ENCODE measurements around the gene CACNA2D3. TPM values are rescaled to one million over a fixed set of nuclear protein-coding genes. Genes with fewer than 3 reads are reported as not detected.

CACNA2D3 gene
- total RNA-seq, 1 donor from 2014 or later = 21.2 TPM

DNA sequence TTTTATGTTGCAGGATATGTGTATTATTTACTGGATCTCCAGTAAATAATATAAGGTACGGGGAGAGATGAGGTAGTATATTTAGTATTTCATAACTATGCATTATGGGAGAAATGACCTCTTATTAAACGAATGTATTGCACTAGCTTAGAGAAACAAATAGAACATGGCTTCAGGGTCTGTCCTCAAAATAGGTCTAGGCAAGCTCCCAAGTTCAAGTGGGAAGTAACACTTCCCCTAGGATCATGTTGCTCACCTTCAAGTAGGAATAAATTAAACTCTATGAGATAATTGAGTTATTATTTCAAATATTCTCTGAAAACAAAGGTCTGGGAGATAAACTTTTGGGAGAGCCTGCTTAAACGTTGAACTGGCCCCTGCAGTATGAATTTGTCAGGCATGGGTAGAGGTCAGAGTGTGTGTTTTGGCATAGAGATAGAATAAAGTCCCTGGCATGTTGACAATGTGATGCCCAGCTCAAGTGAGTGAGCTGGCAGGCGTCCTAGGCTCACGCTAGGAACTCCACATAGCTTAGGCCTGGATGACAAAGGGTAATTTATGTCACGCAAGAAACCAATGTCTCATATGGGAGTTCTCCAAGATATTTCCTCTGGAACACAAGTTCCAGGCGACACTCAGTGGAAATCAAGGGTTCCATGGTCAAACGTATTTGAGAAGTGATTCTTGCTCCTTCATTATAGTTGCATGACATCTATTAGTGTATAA lies 236.8 kb downstream of the CACNA2D3 start:
- intact Hi-C loops (cut with micrococcal nuclease) = no loop called here
- DNase-seq = peak; percentile 75
- H3K4me1 ChIP-seq = peaks cover 72% of the 10 kb centered on the region
- no peaks in the 10 kb centered on the region for H3K36me3 ChIP-seq
- no peak overlapping the region for H3K4me3 ChIP-seq
- H3K9me3 ChIP-seq (replicated peaks) = no peaks in the 10 kb centered on the region
- H3K27me3 ChIP-seq (ENCODE audit: low read depth) = no peaks in the 10 kb centered on the region
- H3K27ac ChIP-seq (replicated peaks) = peak overlapping the region; percentile 77
- TF ChIP-seq, protein P1, sequence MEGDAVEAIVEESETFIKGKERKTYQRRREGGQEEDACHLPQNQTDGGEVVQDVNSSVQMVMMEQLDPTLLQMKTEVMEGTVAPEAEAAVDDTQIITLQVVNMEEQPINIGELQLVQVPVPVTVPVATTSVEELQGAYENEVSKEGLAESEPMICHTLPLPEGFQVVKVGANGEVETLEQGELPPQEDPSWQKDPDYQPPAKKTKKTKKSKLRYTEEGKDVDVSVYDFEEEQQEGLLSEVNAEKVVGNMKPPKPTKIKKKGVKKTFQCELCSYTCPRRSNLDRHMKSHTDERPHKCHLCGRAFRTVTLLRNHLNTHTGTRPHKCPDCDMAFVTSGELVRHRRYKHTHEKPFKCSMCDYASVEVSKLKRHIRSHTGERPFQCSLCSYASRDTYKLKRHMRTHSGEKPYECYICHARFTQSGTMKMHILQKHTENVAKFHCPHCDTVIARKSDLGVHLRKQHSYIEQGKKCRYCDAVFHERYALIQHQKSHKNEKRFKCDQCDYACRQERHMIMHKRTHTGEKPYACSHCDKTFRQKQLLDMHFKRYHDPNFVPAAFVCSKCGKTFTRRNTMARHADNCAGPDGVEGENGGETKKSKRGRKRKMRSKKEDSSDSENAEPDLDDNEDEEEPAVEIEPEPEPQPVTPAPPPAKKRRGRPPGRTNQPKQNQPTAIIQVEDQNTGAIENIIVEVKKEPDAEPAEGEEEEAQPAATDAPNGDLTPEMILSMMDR (IDR thresholded peaks at IDR 0.05; ENCODE audit: borderline replicate concordance) = peak; percentile 8

DNA sequence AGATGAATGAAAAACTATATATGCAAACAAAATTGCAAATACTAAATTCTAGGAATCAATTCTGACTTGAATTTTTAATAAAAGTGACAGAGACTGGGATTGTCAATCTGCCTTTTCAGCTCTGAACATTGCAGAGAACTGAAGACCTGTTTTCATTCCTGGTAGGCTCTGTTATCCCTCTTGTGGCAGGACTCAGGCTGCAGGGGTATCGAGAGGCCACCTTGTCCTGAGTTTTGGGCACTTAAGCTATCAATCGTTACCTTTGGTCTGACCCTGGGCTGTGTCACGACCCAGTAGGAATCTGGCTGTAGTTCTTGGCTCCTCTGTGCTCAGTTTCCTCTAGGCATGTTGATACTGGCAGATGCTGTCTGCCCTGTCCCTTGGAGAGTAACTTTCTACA lies 238.0 kb downstream of the CACNA2D3 start:
- Histone ChIP-seq H3K4me3 (no peak overlapping the region), H3K9me3 (replicated peaks) (no peaks in the 10 kb centered on the region), H3K36me3 (no peaks in the 10 kb centered on the region), H3K27ac (replicated peaks) (peak overlapping the region; percentile 77), H3K4me1 (peaks cover 60% of the 10 kb centered on the region), H3K27me3 (ENCODE audit: low read depth) (no peaks in the 10 kb centered on the region)
- TF ChIP-seq, protein P1 (IDR thresholded peaks at IDR 0.05; ENCODE audit: borderline replicate concordance) = peak; percentile 34
- no peak for DNase-seq
- intact Hi-C loops (cut with micrococcal nuclease) = no loop called here

DNA sequence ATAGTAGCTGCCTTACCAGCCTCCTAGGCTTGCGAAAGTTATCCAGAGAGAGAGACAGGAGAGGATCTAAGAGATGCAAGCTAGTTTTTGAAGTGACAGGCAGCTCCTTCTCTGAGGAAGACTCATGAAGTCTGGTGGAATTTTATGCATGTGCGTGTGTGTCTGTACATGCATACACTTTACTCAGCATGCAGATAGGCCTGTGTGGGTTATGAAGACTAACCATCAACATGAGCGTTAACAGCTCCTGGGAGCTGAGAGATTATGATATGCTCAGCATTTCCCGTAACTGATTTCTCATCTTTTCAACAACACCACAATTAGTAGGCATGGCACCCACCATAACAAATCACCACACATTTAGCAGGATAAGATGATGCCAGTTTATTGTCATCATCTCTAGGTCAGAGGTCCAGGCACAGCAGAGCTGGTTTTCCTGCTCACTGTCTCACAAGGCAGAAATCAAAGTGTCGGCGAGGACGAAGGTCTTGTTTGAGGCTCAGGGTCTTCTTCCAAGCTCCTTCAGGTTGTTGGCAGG lies 239.5 kb downstream of the CACNA2D3 start:
- Histone ChIP-seq H3K27ac (replicated peaks) (no peak overlapping the region), H3K9me3 (replicated peaks) (no peaks in the 10 kb centered on the region), H3K27me3 (ENCODE audit: low read depth) (no peaks in the 10 kb centered on the region), H3K4me3 (no peak overlapping the region), H3K36me3 (no peaks in the 10 kb centered on the region), H3K4me1 (peaks cover 46% of the 10 kb centered on the region)
- no peak for DNase-seq
- intact Hi-C loops (cut with micrococcal nuclease) = no loop called here
- TF ChIP-seq, protein P1 (IDR thresholded peaks at IDR 0.05; ENCODE audit: borderline replicate concordance) = no peak

DNA sequence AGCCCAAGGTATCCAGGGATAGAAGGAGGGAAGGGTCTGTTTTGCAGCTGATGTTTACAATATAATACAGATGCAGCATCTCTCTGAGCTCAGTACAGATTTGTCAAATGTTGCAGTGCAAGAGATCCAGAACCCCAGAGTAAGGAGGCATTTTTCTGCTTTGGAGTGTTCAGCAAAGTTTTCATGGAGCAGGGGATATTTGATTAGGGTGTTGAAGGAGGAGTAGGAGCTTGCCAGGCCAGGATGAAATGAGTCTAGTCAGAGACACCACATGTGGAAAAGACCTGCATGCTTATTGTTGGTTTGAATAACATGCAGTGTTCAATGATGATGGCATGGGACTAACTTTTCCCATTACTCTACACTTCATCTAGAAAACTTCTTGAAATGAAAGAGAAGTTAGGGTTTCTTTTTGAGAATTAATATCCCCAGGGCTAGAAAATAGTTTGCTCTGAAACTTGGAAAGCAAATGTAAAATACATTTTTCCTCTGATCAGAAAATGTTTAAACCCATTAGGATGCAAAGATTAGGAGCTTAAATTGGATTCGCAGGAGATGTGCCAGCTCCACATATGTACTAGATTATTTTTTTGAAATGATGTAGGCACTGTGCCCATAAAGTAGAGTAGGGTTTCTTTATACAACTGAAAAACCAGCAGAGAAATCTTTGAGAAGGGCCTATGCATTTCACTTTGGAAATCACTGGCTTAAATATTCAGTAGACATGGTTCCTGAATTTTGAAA lies 243.8 kb downstream of the CACNA2D3 start:
- no peak overlapping the region for H3K27ac ChIP-seq (replicated peaks)
- TF ChIP-seq, protein P1 (IDR thresholded peaks at IDR 0.05; ENCODE audit: borderline replicate concordance) = no peak
- peaks cover 5% of the 10 kb centered on the region for H3K4me1 ChIP-seq
- intact Hi-C loops (cut with micrococcal nuclease) = no loop called here
- H3K4me3 ChIP-seq = no peak overlapping the region
- no peaks in the 10 kb centered on the region for H3K9me3 ChIP-seq (replicated peaks)
- H3K36me3 ChIP-seq = no peaks in the 10 kb centered on the region
- H3K27me3 ChIP-seq (ENCODE audit: low read depth) = no peaks in the 10 kb centered on the region
- DNase-seq = no peak

DNA sequence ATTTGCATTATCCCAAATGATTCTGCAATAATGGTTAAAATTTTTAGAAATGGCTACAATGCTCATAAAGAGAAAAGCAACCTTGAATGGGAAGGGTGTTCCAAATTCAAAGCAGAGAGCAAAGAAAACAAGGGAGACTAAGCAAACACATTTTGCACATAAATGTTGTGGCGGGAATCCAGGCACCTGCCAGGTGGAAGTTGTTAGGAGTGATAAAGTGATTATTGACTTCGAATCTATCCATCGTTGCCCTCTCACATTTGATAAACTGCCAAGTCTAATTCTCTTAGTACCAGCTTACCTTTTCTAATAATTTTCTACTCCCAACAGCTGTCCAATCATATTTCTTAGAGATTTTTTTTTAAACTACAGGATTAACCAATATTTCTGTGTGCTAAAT lies 244.5 kb downstream of the CACNA2D3 start:
- Histone ChIP-seq H3K4me3 (no peak overlapping the region), H3K4me1 (no peaks in the 10 kb centered on the region), H3K27ac (replicated peaks) (no peak overlapping the region), H3K27me3 (ENCODE audit: low read depth) (no peaks in the 10 kb centered on the region), H3K36me3 (no peaks in the 10 kb centered on the region), H3K9me3 (replicated peaks) (no peaks in the 10 kb centered on the region)
- no peak for DNase-seq
- TF ChIP-seq, protein P1 (IDR thresholded peaks at IDR 0.05; ENCODE audit: borderline replicate concordance) = no peak
- intact Hi-C loops (cut with micrococcal nuclease) = no loop called here
